ENCODE measurements around the gene NCOR2. TPM values are rescaled to one million over a fixed set of nuclear protein-coding genes. Genes with fewer than 3 reads are reported as not detected.

The NCOR2 gene
- total and polyA plus RNA-seq, 2 donors (not counting 1 experiment from before 2014, with no cell fraction given): 25.9 to 144 TPM

DNA sequence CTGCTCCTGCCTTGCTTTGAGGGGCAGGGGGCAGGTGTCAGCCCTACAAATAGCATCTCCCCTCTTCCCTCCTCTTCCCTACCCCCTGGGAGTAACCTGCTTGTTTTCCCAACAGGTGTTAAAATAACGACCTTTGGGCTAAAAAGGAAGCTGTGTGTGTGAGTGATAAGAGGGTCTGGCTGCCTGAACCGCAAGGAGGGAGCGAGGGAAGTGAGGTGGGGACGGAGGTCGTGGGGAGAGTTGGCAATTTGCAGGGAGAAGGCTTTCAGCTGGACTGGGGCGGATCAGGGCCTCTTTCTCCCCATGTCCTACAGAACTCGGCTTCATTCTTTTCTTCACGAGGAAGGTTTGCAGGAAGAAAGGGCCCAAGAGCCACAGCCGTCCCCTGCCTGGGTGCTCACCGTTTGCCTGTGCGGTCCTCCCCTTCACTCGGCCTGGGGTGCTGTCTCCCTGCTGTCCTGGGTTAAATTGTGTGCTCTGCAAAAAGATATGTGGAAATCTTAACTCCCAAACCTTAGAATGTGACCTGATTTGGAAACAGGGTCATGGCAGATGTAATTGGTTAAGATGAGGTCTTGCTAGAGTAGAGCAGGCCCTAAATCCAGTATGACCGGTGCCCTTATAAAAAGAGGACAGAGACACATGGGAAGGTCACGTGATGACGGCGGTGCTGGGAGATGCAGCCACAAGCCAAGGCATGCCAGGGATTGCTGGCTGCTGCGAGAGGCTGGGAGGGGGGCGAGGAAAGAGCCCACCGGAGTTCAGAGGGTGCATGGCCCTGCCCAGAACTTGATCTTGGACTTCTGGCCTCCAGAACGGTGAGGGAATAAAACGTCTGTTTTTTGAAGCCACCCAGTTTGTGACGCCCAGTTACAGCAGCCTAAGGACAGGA is 38.7 kb upstream of the NCOR2 start:
- no peaks in the 10 kb centered on the region for H3K9me3 Mint-ChIP-seq (ENCODE audit: insufficient read depth)
- ChIA-PET CTCF (no interaction called here), POLR2A (no interaction called here)
- no peak overlapping the region for H3K27ac Mint-ChIP-seq
- ATAC-seq (ENCODE audit: low read depth) (no peak), DNase-seq (no peak)
- Histone ChIP-seq H3K27me3 (replicated peaks in 1 of 4; ENCODE audit: control extremely low read depth in 1 of 4, control insufficient read depth in 3 of 4, insufficient read depth in 4 of 4, low read length in 3 of 4) (peaks cover 0 to 4% (median 0%) of the 10 kb centered on the region in 4 experiments), H3K27ac (ENCODE audit: low read length in 2 of 2) (no peak overlapping the region), H4K20me1 (ENCODE audit: control insufficient read depth, insufficient read depth, low read length, poor library complexity, severe bottlenecking) (no peaks in the 10 kb centered on the region), H3K79me2 (ENCODE audit: control insufficient read depth, insufficient read depth, low read length) (no peaks in the 10 kb centered on the region), H3K36me3 (replicated peaks in 1 of 2; ENCODE audit: control extremely low read depth in 1 of 2, control insufficient read depth in 1 of 2, extremely low read depth in 1 of 2, insufficient read depth in 2 of 2, low read length in 1 of 2) (no peaks in the 10 kb centered on the region), H3K9ac (ENCODE audit: low read length) (no peak overlapping the region), H3K4me3 (ENCODE audit: control extremely low read depth in 1 of 5, extremely low read depth in 1 of 5, insufficient read depth in 1 of 5, low read depth in 2 of 5, low read length in 4 of 5) (no peak overlapping the region), H3K4me2 (replicated peaks; ENCODE audit: low read depth, low read length, poor library complexity, severe bottlenecking) (no peak overlapping the region), H3K4me1 (ENCODE audit: control insufficient read depth in 2 of 2, insufficient read depth in 2 of 2, low read length in 2 of 2) (peaks cover 29 to 30% of the 10 kb centered on the region in 2 donors), H2AFZ (ENCODE audit: insufficient read depth, low read depth, low read length, poor library complexity, severe bottlenecking) (no peak overlapping the region), H3K9me3 (ENCODE audit: control extremely low read depth in 1 of 3, control insufficient read depth in 2 of 3, insufficient read depth in 1 of 3, low read length in 2 of 3) (no peaks in the 10 kb centered on the region)
- peaks cover 27% of the 10 kb centered on the region for H3K4me1 Mint-ChIP-seq
- intact Hi-C loops (cut with micrococcal nuclease): no loop called here
- H3K27me3 Mint-ChIP-seq: peaks cover 10% of the 10 kb centered on the region
- no peak for TF ChIP-seq EZH2 (IDR thresholded peaks at IDR 0.05; ENCODE audit: borderline replicate concordance, insufficient read depth, low read depth, low read length, poor library complexity, severe bottlenecking)
- TF ChIP-seq, protein P1, sequence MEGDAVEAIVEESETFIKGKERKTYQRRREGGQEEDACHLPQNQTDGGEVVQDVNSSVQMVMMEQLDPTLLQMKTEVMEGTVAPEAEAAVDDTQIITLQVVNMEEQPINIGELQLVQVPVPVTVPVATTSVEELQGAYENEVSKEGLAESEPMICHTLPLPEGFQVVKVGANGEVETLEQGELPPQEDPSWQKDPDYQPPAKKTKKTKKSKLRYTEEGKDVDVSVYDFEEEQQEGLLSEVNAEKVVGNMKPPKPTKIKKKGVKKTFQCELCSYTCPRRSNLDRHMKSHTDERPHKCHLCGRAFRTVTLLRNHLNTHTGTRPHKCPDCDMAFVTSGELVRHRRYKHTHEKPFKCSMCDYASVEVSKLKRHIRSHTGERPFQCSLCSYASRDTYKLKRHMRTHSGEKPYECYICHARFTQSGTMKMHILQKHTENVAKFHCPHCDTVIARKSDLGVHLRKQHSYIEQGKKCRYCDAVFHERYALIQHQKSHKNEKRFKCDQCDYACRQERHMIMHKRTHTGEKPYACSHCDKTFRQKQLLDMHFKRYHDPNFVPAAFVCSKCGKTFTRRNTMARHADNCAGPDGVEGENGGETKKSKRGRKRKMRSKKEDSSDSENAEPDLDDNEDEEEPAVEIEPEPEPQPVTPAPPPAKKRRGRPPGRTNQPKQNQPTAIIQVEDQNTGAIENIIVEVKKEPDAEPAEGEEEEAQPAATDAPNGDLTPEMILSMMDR (IDR thresholded peaks at IDR 0.05): no peak
- 81% methylated on average over 15 of the region's 22 CpGs for WGBS (ENCODE audit: insufficient coverage)
- H3K4me3 Mint-ChIP-seq: no peak overlapping the region

Measured in B cell (primary cell).